HG02642 (cell line): ENCODE measurements around the gene CEP57L1.
"Not testable (repeated sequence)": the region's sequence is repeated elsewhere in the genome, so short reads cannot be mapped to it uniquely, and the experiment has no call there.

ENCODE experiments used
- ATAC-seq: cut with Tn5 transposase; IDR thresholded peaks from one replicate; pipeline ENCODE4 v1.9.1; 2021; ENCODE audit warnings: mild to moderate bottlenecking; ENCODE audit not compliant: unreplicated experiment, poor library complexity

CEP57L1 gene

DNA sequence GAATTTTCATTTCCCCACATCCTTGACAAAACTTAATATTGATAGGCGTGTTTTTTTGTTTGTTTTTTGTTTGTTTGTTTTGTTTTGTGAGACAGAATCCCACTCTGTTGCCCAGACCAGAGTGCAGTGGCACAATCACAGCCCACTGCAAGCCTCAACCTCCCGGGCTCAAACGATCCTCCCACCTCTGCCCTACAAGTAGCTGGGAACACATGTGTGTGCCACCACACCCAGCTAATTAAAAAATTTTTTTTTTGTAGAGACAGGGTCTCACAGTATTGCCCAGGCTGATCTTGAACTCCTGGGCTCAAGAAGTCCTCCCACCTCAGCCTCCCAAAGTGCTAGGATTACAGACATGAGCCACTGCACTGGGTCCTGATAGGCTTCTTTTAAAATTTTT is 9.2 kb downstream of the CEP57L1 start:
- ATAC-seq: no peak

DNA sequence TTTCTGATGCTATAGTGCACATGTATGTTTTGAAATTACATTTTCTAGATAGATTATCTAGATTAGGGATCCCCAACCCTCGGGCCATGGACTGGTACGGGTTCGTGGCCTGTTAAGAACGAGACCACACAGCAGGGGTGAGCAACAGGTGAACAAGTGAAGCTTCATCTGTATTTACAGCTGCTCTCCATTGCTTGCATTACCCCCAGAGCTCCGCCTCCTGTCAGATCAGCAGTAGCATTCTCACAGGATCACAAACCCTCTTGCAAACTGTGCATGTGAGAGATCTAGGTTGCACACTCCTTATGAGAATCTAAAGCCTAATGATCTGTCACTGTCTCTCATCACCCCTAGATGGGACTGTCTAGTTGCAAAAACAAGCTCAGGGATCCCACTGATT is 10.4 kb downstream of the CEP57L1 start:
- ATAC-seq: no peak

DNA sequence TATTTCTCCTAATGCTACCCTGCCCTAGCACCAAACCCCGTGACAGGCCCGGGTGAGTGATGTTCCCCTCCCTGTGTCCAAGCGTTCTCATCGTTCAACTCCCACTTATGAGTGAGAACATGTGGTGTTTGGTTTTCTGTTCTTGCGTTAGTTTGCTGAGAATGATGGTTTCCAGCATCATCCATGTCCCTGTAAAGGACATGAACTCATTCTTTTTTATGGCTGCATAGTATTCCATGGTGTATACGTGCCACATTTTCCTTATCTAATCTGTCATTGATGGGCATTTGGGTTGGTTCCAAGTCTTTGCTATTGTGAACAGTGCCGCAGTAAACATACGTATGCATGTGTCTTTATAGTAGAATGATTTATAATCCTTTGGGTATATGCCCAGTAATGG is 14.4 kb downstream of the CEP57L1 start:
- ATAC-seq: not testable (repeated sequence)

DNA sequence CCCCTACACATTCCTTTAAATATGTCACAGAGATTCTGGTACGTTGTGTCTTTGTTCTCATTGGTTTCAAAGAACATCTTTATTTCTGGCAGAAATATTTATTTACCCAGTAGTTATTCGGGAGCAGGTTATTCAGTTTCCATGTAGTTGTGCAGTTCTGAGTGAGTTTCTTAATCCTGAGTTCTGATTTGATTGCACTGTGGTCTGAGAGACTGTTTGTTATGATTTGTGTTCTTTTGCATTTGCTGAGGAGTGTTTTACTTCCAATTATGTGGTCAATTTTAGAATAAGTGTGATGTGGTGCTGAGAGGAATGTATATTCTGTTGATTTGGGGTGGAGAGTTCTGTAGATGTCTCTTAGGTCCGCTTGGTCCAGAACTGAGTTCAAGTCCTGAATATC is 17.4 kb downstream of the CEP57L1 start:
- not testable (repeated sequence) for ATAC-seq

DNA sequence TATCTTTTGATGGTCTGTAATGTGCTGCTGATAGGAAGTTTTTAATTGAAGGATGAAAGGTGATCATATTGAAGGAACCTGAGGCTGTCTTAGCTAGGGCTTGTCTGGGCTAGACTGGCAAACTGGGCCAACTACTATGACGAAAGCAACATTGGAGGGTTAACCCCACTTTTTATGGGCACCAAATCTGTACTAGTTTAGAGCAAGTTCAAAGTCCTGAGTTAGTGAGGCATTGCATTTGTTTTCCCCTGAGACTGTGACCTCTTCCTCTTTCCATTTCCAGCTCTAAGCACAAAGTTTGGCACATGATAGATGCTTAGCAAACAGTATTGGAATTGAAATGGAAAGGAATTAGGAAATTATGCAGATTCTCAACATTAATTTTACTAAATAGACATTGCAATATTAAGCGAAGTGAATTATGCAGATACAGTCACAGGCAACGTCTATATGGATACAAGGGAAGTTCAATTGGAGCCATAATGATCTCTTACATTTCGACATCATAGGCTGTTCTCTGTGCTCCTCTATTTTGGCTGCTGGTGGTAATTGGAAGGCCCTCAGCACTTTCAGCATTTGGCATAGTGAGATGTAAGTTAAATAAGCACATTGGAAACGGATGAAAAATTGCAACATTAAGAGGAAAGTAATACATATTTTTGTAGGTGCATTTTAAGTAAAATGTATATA is 22.2 kb downstream of the CEP57L1 start:
- ATAC-seq: peak; percentile 60

DNA sequence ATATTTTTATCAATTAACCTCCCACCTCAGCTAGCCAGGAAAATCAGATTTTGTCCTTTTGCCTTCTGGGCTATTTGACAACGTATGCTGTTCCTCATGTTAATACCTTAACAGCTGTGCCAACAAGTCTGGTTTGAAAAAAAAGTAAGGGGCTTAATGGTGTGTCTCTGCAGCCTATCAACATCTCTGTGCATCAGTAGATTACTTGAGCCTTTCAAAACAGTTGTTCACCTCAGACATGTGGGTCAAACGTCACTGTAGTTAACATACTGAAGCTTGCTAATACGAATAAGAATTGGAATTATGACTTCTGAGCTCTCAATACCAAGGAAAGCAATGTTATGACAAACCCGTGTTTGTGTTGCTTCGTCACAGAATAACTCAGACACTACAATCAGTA is 23.0 kb downstream of the CEP57L1 start:
- no peak for ATAC-seq

DNA sequence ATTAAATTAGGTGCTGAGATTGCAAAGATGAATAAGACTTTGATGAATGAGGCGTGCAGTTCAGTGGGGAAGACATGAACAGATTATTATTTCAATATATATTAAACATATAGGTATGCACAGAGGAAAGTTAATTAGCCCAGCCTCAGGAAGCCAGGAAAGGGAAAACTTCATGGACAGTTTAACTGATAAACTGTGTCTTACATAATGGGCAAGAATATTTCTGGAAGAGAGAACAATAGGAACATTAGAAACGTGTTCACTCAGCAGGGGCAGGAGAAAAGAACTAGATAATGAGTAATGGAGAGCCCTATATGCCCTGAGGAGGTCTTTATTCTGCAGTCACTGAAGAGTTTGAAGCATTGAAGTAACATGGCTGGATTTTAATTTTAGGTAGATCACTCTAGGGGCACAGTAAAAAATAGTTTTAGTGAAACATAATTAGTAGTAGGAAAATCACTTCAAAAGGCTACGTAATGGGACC is 23.6 kb downstream of the CEP57L1 start:
- ATAC-seq: no peak

DNA sequence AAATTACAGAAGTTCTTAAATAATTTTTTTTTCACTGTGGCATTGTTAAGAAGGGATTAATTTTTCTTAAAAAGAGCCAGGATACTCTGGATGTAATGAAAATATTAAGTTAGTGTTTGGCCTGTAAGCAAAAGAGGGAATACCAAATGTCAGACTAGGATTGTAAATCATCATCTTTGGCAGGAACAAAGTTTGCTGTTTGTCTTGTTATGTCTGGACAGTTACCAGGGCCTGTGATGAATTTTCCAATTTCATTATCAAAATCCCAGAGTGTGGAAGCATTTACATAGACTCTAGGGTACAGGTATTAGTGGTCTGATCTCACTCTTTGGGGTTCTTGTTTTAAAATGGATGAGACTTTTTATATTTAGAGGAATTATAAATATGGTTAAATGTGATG is 26.1 kb downstream of the CEP57L1 start:
- no peak for ATAC-seq

DNA sequence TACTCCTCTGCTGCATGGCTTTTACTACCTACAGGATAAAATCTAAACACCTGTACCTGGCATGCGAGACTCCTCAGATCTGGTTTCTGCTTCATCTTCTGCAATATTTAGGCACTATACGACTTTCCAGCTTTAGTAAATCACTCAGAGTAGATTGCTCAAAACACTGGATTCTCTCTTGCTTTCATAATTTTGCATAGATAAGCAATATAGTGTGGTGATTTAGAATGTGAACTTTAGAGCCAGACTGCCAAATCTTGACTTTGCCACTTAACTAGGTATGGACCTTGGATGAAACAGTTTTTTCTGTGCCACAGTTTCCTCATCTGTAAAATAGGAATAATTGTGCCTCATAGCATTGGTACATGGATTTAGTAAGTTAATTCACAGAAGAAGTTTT is 28.9 kb downstream of the CEP57L1 start:
- ATAC-seq: no peak

DNA sequence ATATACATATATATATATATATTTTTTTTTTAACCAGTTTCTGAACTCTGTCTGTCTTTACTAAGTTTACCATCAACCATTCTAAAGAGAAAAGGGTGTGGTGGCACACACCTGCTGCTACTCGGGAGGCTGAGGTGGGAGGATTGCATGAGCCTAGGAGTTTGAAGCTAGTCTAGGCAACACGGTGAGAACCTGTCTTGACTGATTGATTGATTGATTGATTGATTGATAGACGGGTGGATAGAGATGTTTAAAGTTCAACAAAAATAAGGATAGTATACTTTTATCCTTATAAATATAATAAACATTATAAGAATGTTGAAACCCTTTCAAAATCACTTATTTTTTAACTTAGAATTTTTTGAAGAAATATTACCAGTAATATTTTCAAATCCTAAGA is 30.2 kb downstream of the CEP57L1 start:
- no peak for ATAC-seq

DNA sequence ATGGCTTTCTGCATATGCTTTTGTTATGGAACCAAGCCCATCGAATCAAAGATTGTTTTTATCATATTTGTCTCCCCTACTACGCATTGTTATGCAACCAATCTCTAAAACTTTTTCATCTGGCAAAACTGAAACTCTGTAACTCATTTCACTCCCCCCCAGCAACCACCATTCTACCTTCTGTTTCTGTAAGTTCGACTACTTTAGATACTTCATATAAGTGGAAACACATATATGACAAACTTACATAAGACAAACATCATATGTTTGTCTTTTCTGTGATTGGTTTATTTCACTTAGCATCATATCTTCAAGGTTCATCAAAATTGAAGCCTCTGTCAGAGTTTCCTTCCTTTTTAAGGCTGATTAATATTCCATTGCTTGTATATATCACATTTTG is 34.8 kb downstream of the CEP57L1 start:
- no peak for ATAC-seq

DNA sequence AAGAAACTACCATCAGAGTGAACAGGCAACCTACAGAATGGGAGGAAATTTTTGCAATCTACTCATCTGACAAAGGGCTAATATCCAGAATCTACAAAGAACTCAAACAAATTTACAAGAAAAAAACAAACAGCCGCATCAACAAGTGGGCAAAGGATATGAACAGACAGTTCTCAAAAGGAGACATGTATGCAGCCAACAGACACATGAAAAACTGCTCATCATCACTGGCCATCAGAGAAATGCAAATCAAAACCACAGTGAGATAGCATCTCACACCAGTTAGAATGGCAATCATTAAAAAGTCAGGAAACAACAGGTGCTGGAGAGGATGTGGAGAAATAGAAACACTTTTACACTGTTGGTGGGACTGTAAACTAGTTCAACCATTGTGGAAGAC is 40.3 kb downstream of the CEP57L1 start:
- ATAC-seq: not testable (repeated sequence)

DNA sequence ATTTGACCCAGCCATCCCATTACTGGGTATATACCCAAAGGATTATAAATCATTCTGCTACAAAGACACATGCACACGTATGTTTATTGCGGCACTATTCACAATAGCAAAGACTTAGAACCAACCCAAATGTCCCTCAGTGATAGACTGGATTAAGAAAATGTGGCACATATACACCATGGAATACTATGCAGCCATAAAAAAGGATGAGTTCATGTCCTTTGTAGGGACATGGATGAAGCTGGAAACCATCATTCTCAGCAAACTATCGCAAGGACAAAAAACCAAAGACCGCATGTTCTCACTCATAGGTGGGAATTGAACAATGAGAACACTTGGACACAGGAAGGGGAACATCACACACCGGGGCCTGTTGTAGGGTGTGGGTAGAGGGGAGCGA is 40.7 kb downstream of the CEP57L1 start:
- ATAC-seq: not testable (repeated sequence)

DNA sequence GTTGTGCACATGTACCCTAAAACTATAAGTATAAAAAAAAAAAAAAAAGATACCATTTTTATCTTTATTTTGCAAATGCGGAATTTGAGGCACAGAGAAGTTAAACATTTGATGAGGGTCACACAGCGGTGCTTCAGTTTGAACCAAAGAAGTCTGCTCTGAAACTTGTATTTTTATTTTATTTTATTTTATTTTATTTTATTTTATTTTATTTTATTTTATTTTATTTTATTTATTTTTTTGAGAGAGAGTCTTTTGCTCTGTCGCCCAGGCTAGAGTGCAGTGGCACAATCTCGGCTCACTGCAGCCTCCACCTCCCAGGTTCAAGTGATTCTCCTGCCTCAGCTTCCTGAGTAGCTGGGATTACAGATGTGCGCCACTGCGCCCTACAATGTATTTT is 41.2 kb downstream of the CEP57L1 start:
- not testable (repeated sequence) for ATAC-seq

DNA sequence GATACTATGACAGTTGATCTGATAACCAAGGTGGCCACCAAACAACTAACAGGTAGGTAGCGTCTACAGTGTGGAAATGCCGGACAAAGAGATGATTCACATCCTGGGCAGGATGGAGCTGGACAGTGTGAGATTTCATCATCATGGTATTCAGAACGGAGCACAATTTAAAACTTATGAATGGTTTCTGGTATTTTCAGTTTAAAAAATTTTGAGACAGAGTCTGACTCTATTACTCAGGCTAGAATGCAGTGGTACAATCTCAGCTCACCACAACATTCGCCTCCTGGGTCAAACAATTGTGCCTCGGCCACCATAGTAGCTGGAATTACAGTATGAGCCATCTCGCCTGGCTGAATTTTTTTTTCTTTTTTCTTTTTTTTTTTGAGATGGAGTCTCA is 43.8 kb downstream of the CEP57L1 start:
- ATAC-seq: no peak

DNA sequence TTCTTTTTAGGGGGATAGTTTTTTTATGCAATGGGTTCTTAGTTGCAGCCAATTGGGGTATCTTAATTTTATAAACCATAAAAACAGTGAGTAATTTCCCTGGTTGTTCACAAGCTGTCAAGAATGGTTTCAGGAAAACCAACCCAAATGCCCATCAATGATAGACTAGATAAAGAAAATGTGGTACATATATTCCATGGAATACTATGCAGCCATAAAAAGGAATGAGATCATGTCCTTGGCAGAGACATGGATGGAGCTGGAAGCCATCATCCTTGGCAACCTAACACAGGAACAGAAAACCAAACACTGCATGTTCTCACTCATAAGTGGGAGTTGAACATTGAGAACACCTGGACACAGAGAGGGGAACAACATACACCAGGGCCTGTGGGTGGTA is 46.8 kb downstream of the CEP57L1 start:
- ATAC-seq: not testable (repeated sequence)

DNA sequence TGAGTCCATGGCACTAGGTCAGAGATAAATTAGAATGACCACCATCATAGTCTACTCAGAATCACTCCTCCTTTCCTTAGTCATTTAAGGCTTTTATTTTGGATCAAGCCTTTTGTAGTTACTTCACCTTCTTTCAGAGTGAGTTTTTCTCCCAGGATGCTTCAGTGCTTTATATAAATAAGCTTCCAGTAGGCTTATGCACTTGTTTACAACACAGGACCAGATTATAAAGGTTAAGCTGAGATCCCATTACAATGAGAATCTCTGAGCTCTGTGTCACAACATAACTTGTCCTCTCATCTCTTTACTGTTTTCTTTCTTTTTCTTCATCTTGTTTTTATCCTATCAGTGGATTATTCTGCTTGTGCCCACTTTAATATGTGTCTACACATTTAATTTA is 47.9 kb downstream of the CEP57L1 start:
- no peak for ATAC-seq

DNA sequence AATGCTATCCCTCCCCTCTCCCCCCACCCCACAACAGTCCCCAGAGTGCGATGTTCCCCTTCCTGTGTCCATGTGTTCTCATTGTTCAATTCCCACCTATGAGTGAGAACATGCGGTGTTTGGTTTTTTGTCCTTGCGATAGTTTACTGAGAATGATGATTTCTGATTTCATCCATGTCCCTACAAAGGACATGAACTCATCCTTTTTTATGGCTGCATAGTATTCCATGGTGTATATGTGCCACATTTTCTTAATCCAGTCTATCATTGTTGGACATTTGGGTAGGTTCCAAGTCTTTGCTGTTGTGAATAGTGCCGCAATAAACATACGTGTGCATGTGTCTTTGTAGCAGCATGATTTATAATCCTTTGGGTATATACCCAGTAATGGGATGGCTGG is 52.9 kb downstream of the CEP57L1 start:
- ATAC-seq: not testable (repeated sequence)

DNA sequence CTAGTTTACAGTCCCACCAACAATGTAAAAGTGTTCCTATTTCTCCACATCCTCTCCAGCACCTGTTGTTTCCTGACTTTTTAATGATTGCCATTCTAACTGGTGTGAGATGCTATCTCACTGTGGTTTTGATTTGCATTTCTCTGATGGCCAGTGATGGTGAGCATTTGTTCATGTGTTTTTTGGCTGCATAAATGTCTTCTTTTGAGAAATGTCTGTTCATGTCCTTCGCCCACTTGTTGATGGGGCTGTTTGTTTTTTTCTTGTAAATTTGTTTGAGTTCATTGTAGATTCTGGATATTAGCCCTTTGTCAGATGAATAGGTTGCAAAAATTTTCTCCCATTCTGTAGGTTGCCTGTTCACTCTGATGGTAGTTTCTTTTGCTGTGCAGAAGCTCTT is 53.4 kb downstream of the CEP57L1 start:
- ATAC-seq: not testable (repeated sequence)

DNA sequence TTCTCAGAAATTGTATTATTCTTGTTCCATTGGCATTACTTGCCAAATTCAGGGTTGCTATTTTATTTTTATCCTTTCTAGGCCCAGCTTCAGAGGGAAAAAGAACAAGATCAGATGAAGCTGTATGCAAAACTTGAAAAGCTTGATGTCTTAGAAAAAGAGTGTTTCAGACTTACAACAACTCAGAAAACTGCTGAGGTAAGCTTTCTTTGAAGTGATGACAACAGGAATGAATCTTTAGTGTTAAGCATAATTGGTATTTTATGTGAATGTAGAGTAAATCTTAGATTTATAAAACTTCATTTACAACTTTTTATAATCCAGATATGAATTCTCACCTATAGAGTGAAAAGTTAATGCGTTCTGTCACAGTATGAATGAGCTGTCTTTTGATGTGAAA is 58.4 kb downstream of the CEP57L1 start:
- no peak for ATAC-seq

DNA sequence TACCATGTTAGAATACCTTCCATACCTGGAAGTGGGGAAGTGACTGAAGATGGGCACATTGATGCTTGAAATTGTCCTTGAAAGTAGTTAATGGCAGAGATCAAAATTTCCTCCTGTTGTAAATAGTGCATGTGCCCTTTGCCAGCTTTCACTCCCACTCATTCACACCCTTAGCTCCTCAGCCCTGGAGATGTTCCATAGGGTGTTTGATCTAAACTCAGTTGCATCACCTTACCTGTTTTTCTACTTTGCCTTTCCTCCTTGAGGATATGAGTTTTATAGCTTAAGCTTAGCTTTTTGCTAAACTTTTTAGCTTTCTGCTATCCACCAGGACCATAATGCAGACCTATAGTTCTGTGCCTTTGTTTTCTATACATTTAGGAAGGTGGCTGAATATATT is 69.0 kb downstream of the CEP57L1 start:
- ATAC-seq: no peak

DNA sequence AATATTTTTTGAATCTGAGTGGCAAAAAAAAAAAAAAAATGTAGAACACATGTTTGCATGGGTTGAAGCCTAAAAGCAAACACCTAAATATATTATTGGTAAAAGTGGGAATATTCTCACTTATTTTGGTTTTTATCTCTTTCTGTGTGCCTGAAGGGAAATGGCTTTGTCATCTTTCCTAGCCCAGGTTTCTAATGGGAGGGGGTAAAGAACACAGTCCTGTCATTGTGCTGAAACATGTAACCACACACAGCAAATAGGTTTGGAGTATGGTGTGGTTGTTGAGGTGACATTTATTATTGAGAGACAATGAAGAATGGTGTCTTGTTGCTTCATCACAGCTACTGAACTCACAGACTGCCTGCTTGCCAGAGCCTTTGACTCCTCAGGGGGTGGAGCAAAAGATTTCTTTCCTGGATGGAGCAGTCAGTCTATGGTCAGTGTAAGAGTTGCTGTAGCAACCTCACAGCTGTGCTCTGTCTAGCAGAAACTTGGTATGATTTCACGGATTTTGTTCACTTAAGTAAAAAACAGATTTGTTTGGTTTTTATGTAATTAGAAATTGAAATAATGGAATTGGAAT is 70.2 kb downstream of the CEP57L1 start:
- no peak for ATAC-seq
